Measurements from ENCODE around the gene ITM2C. TPM values are rescaled to one million over a fixed set of nuclear protein-coding genes. Genes with fewer than 3 reads are reported as not detected.

Gene ITM2C
- total RNA-seq, 4 donors from 2014 or later = 33.8 to 301 (median 67.6) TPM

- no peak for DNase-seq
- no peak overlapping the region for H3K27ac ChIP-seq
- intact Hi-C loops (cut with DNase I; ENCODE audit: low total_unique reads) = no loop called here
- H3K4me3 ChIP-seq = no peak overlapping the region
- H3K9me3 ChIP-seq = no peaks in the 10 kb centered on the region
- H3K27me3 ChIP-seq = no peaks in the 10 kb centered on the region
- TF ChIP-seq CTCF (IDR thresholded peaks at IDR 0.05) (no peak), POLR2A (IDR thresholded peaks at IDR 0.05) (no peak)
- no peaks in the 10 kb centered on the region for H3K36me3 ChIP-seq
- H3K4me1 ChIP-seq = peaks cover 0 to 10% of the 10 kb centered on the region in 2 donors
Measured at GRCh38 chr2:230872968-230873660, 8.4 kb downstream of the ITM2C start.

- no peaks in the 10 kb centered on the region for H3K27me3 ChIP-seq
- H3K27ac ChIP-seq = no peak overlapping the region
- peaks cover 0 to 10% of the 10 kb centered on the region in 2 donors for H3K4me1 ChIP-seq
- no peak overlapping the region for H3K4me3 ChIP-seq
- no peaks in the 10 kb centered on the region for H3K36me3 ChIP-seq
- DNase-seq = no peak
- no peaks in the 10 kb centered on the region for H3K9me3 ChIP-seq
- TF ChIP-seq POLR2A (IDR thresholded peaks at IDR 0.05) (no peak), CTCF (IDR thresholded peaks at IDR 0.05) (no peak)
- intact Hi-C loops (cut with DNase I; ENCODE audit: low total_unique reads) = no loop called here
Measured at GRCh38 chr2:230873661-230874401, 9.1 kb downstream of the ITM2C start.

GRCh38 chr2:230874456-230874855, 9.7 kb downstream of the ITM2C start:
- no peak for TF ChIP-seq POLR2A (IDR thresholded peaks at IDR 0.05)
- TF ChIP-seq CTCF (IDR thresholded peaks at IDR 0.05) = no peak
- intact Hi-C loops (cut with DNase I; ENCODE audit: low total_unique reads) = no loop called here
- Histone ChIP-seq H3K4me3 (no peak overlapping the region), H3K27ac (no peak overlapping the region), H3K36me3 (no peaks in the 10 kb centered on the region), H3K27me3 (no peaks in the 10 kb centered on the region), H3K9me3 (no peaks in the 10 kb centered on the region), H3K4me1 (peaks cover 0 to 10% of the 10 kb centered on the region in 2 donors)
- DNase-seq = no peak

GRCh38 chr2:230874876-230875275, 10.1 kb downstream of the ITM2C start:
- H3K4me3 ChIP-seq = no peak overlapping the region
- intact Hi-C loops (cut with DNase I; ENCODE audit: low total_unique reads) = no loop called here
- no peak for TF ChIP-seq POLR2A (IDR thresholded peaks at IDR 0.05)
- TF ChIP-seq CTCF (IDR thresholded peaks at IDR 0.05) = no peak
- no peak for DNase-seq
- no peaks in the 10 kb centered on the region for H3K27me3 ChIP-seq
- H3K4me1 ChIP-seq = peaks cover 0 to 10% of the 10 kb centered on the region in 2 donors
- no peaks in the 10 kb centered on the region for H3K9me3 ChIP-seq
- no peak overlapping the region for H3K27ac ChIP-seq
- no peaks in the 10 kb centered on the region for H3K36me3 ChIP-seq

Data from uterus (tissue), 4 donors.